HEK293T (cell line): ENCODE measurements around the gene TMEM221.

Experiments used
- CTCF ChIA-PET: fragments of 350-600 bp; formaldehyde crosslinking; extraction: SDS; loops from one replicate; lab custom pipeline; 2021; ENCODE audit warnings: antibody characterized with exemption, inconsistent platforms; lab: Yijun Ruan, JAX
- POLR2A ChIA-PET: fragments of 350-600 bp; formaldehyde crosslinking; extraction: SDS; loops from one replicate; lab custom pipeline; 2020; ENCODE audit warnings: antibody characterized with exemption, inconsistent platforms; lab: Yijun Ruan, JAX
- DNase-seq: peaks from one replicate; pipeline ENCODE4 v3.0.0; 2012; ENCODE audit warnings: mixed read lengths; ENCODE audit errors: extremely low spot score
- ARNT ChIP-seq: fragments of 450-650 bp; IDR thresholded peaks from 2 replicates; pipeline ENCODE4 v1.6.1; 2017; ENCODE audit warnings: mild to moderate bottlenecking
- BHLHE40 ChIP-seq: fragments of 450-650 bp; IDR thresholded peaks from 2 replicates; pipeline ENCODE4 v1.6.1; 2016; ENCODE audit warnings: mild to moderate bottlenecking, moderate library complexity, borderline replicate concordance
- CTBP1 ChIP-seq: fragments of 450-650 bp; IDR thresholded peaks from 2 replicates; pipeline ENCODE4 v1.6.1; 2016; ENCODE audit warnings: borderline replicate concordance
- ELF4 ChIP-seq: fragments of 450-650 bp; IDR thresholded peaks from 2 replicates; pipeline ENCODE4 v1.6.1; 2017; ENCODE audit warnings: antibody characterized with exemption
- FOXA1 ChIP-seq: fragments of 450-650 bp; IDR thresholded peaks from 2 replicates; pipeline ENCODE4 v1.6.1; 2016; ENCODE audit warnings: mild to moderate bottlenecking
- FOXK2 ChIP-seq: fragments of 450-650 bp; IDR thresholded peaks from 2 replicates; pipeline ENCODE4 v1.6.1; 2016; ENCODE audit warnings: mild to moderate bottlenecking
- FOXM1 ChIP-seq: fragments of 450-650 bp; IDR thresholded peaks from 2 replicates; pipeline ENCODE4 v1.6.1; 2017; ENCODE audit warnings: mild to moderate bottlenecking, borderline replicate concordance
- HDGF ChIP-seq: fragments of 450-650 bp; IDR thresholded peaks from 2 replicates; pipeline ENCODE4 v1.6.1; 2017; ENCODE audit warnings: antibody characterized with exemption, borderline replicate concordance
- L3MBTL2 ChIP-seq: fragments of 450-650 bp; conservative IDR thresholded peaks from 2 replicates; pipeline ENCODE4 v1.6.1; 2016; ENCODE audit warnings: mild to moderate bottlenecking
- LEF1 ChIP-seq: fragments of 450-650 bp; IDR thresholded peaks from 2 replicates; pipeline ENCODE4 v1.6.1; 2017; ENCODE audit warnings: mild to moderate bottlenecking, borderline replicate concordance
- NFRKB ChIP-seq: fragments of 450-650 bp; IDR thresholded peaks from 2 replicates; pipeline ENCODE4 v1.6.1; 2016; ENCODE audit warnings: mild to moderate bottlenecking, moderate library complexity
- SP1 ChIP-seq: fragments of 450-650 bp; IDR thresholded peaks from 2 replicates; pipeline ENCODE4 v1.6.1; 2017
- SUZ12 ChIP-seq: fragments of 450-650 bp; IDR thresholded peaks from 2 replicates; pipeline ENCODE4 v1.6.1; 2016; ENCODE audit warnings: mild to moderate bottlenecking
- TARDBP ChIP-seq: fragments of 450-650 bp; IDR thresholded peaks from 2 replicates; pipeline ENCODE4 v1.6.1; 2016
- ZNF384 ChIP-seq: fragments of 450-650 bp; IDR thresholded peaks from 2 replicates; pipeline ENCODE4 v1.6.1; 2016
- TF ChIP-seq, protein P1 (sequence below): fragments of 450-650 bp; IDR thresholded peaks from 2 replicates; pipeline ENCODE4 v1.6.1; 2016

Gene TMEM221

DNA sequence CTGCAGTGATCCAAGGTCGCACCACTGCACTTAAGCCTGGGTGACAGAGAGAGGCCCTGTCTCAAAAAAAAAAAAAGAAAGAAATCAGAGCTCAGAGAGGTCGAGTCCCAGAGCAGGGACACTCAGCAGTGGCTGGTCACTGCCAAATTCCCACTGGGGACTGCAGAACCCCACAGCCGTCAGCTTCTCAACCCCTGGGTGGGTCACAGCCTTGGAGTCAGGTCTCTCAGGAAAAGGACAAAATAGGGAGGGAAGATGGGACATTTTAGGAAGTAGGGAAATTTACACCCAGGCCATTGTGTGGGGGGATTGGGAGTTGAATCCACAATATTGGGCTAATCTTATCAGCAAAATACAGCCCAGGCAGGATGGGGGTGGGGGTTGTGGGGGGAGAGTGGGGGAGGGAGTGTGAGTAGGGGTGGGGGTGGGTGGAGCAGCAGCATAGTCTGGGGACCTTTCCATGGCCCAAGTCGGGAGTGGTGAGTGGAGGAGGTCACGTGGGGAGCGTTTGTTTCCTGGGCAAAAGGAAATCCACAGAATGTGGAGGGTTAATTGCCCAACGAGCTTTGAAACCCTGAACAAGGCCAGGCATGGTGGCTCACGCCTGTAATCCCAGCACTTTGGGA is 49.5 kb downstream of the TMEM221 start:
- TF ChIP-seq SUZ12, result no peak
- POLR2A ChIA-PET, result no interaction called here
- CTCF ChIA-PET, result interaction anchor here (1.6 kb wide), 1 partner anchor 9 kb away, joined by 4 read pairs; no protein-coding TSS in a partner anchor
- no peak for DNase-seq

DNA sequence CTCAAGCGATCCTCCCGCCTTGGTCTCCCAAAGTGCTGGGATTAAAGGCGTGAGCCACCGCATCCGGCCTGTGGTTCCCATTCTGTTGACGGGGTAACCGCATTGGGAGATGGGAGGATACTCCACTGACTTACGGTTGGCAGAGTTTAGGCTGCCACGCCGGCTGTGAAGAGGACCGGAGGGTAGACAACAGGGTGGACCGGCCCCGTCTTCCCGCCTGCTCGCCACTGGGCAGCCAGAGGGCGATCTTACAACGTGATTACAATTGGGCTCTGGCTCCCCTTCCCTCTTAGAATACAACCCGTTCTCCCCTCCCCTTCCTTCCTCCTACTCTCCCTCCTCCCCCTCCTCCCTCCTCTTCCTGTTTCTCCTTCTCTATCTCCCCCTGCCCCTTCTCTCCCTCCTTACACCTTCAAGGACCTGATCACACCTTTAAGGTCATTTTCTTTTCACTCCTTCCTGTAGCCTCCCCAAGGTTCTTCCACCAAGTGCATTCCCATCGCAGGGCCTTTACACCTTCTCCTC is 53.5 kb downstream of the TMEM221 start:
- POLR2A ChIA-PET, result no interaction called here
- no peak for TF ChIP-seq ZNF384
- no peak for TF ChIP-seq L3MBTL2
- no peak for TF ChIP-seq CTBP1
- TF ChIP-seq FOXM1, result no peak
- no peak for TF ChIP-seq FOXA1
- TF ChIP-seq LEF1, result no peak
- no peak for TF ChIP-seq ELF4
- TF ChIP-seq SUZ12, result no peak
- no peak for TF ChIP-seq TARDBP
- no peak for TF ChIP-seq ARNT
- CTCF ChIA-PET, result interaction anchor here (1.4 kb wide), 1 partner anchor 61 kb away, joined by 4 read pairs; the partner anchor contains the start of gene ANO8
- peak; percentile 70 for DNase-seq

DNA sequence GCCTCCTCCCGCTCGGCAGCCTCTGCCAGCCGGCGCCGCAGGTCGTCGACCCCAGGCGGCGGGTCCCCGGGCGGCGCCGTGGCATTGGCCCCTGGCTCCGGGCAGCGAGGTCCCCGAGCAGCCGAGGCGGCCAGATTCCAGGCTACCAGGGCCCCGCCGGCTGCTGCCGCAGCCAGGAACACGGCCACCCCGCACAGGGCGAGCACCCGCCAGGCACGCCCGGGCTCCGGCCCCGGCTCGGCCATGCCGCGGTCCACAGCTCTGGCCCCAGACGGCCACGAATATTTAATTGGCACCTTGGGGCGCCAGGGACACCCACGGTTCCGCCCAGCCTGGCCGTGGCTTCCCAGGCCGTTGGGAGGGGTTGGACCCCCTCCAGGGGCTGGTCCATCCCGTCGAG is 54.6 kb downstream of the TMEM221 start, which contains the start of gene CCDC194:
CCDC194 (minus strand) TSS at position 283 of the 400 bp plus-strand sequence; CDS start at position 245, 38 bp downstream.
- ChIA-PET POLR2A (no interaction called here), CTCF (interaction anchor here (0.6 to 1.4 kb wide), 3 partner anchors 59 to 373 kb away, joined by 3 to 4 read pairs (median 3); partner anchors contain the start of gene ANO8)
- TF ChIP-seq HDGF (no peak), L3MBTL2 (no peak), ARNT (no peak), FOXM1 (no peak), FOXA1 (no peak), CTBP1 (no peak), FOXK2 (no peak), ELF4 (no peak), SP1 (no peak)
- TF ChIP-seq, protein P1, sequence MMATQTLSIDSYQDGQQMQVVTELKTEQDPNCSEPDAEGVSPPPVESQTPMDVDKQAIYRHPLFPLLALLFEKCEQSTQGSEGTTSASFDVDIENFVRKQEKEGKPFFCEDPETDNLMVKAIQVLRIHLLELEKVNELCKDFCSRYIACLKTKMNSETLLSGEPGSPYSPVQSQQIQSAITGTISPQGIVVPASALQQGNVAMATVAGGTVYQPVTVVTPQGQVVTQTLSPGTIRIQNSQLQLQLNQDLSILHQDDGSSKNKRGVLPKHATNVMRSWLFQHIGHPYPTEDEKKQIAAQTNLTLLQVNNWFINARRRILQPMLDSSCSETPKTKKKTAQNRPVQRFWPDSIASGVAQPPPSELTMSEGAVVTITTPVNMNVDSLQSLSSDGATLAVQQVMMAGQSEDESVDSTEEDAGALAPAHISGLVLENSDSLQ, result no peak
- DNase-seq, result no peak

DNA sequence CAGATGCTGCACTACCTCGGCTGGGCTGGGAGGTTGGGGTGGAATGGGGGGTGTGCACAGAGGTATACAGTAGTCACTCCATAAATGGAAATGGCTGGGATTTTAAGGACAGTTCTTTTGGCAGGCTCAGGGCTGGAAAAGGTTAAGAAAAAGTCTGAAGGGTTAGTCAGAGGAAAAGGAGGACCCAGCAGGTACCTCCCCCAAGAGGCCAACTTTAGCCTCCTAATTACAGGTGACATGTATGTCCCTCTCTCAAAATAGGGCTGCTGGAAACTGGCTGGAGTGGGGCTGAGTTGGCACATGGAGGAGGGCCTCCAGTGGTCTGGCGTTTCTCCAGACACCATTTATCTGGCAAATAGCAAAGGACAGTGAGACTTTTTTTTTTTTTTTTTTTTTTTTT is 55.5 kb downstream of the TMEM221 start:
- no peak for DNase-seq

DNA sequence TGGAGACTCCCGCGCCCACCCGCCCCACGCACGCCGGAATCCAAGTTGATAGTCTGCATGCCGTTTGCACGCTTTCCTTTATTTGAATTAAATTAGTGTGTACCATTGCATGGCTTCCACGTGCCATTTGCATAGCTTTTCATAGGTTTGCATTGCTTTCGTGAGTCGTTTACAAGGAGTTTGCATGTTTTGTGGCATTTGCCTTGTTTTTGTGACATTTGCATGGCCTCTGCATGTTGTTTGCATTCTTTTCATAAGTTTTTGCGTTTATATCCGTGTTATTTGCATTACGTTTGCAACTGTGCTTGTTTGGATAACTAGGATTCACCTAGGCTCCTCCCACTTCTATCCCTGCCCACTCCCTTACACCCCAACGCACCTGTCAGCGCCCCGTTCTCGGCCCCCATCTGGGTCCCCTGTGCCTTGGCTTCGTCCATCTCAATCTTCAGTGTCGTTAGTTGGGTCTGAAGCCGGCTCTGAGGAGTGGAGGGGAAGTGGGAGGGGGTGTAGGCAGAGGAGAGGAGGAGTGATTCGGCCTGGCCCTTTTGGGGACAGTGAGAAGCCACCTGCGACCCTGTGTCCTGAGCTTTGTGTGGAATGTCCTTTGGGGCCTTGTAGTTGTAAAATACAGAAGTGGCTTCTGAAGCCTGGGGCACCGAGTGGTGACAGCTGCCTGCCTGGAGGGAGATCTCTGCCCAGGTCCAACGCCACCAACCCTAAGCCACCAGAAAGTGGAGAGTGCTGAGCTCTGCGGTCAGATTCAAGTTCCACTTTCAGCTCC is 56.9 kb downstream of the TMEM221 start:
- TF ChIP-seq L3MBTL2 (peak; percentile 60), FOXK2 (no peak)
- ChIA-PET POLR2A (interaction anchor here (0.6 to 1.7 kb wide), 3 partner anchors 28 to 92 kb away, joined by 3 to 5 read pairs (median 3); partner anchors contain the start of genes DDA1 and MVB12A), CTCF (interaction anchor here (1.0 to 1.1 kb wide), 2 partner anchors 75 to 107 kb away, joined by 3 read pairs; no protein-coding TSS in a partner anchor)
- no peak for DNase-seq

More for the DNA sequence above, 55.5 kb downstream of the TMEM221 start:
- TF ChIP-seq BHLHE40 (no peak), TARDBP (no peak), SP1 (no peak), ZNF384 (no peak), CTBP1 (no peak), FOXA1 (no peak), HDGF (no peak), ARNT (no peak), SUZ12 (no peak), FOXK2 (no peak), ELF4 (no peak), NFRKB (no peak), FOXM1 (no peak), LEF1 (no peak), L3MBTL2 (no peak)
- TF ChIP-seq, protein P1, result no peak
- ChIA-PET POLR2A (no interaction called here), CTCF (no interaction called here)

DNA sequence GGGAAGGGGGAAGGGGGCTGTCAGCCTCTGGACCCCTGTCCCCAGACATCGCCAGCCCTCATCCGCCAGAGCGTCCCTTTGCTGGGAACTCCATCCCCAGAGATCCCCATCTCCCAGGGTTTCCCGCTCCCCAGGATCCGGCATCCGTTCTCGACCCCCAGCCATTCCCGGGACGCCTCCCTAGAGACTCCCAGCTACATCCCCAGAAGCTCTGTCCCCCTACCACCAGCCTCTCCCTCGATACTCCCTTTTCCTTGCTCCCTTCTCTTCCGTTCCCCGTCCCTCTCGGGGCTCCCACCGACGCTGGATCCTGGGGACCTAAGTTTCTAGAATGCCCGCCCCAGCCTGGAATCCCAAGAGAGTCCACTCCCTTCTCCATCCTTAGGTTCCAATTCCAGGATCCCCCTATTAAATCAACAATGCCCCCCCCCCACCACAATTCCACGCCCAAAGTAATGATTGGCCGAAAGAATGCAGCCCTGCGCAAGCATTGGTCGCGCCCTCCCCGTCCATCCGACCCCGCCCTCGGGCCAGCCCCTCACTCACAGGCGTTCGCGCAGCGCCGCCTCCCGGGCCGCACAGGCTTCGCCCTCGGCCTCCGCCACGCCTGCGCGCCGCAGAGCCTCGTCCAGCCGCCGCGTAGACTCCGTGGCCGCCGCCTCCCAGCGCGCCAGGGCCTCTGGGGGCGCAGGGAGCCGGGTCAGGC is 57.6 kb downstream of the TMEM221 start:
- ChIA-PET POLR2A (interaction anchor here (0.8 to 1.7 kb wide), 4 partner anchors 29 to 82 kb away, joined by 3 to 5 read pairs (median 3); partner anchors contain the start of genes DDA1 and MVB12A), CTCF (interaction anchor here (0.6 to 0.8 kb wide), 4 partner anchors 9 to 440 kb away, joined by 3 to 4 read pairs (median 4); no protein-coding TSS in a partner anchor)
- peak; percentile 96 for DNase-seq
- TF ChIP-seq SP1 (no peak), ZNF384 (no peak), FOXK2 (no peak), FOXA1 (no peak), SUZ12 (no peak), LEF1 (no peak)
- TF ChIP-seq, protein P1, result peak; percentile 61; the same call in 1 of the 2 replicates
